Common myeloid progenitor, CD34-positive (primary cell): ENCODE measurements around the gene RUSF1.

Experiments
- CTCF ChIA-PET: fragments of 350-600 bp; sonication (Branson Sonifier 250); formaldehyde crosslinking; loops from one replicate; lab custom pipeline; 2021; ENCODE audit warnings: antibody characterized with exemption; lab: Charles Lee
- POLR2A ChIA-PET: fragments of 350-600 bp; sonication (Branson Sonifier 250); formaldehyde crosslinking; loops from one replicate; lab custom pipeline; 2021; ENCODE audit warnings: antibody characterized with exemption; lab: Charles Lee
- DNase-seq, 3 donors: peaks; one replicate each; pipeline versions ENCODE4 v3.0.0 to v3.0.0-alpha.2; 2013
- H3K27ac ChIP-seq, 2 experiments: 1 replicate in 1 of 2; 2 replicates in 1 of 2; pipeline ENCODE4 v1.7.0; 2013; ENCODE audit warnings: inconsistent platforms in 2 of 2, low read length in 2 of 2, mild to moderate bottlenecking in 2 of 2, low read depth in 1 of 2, moderate library complexity in 1 of 2; ENCODE audit not compliant: severe bottlenecking in 2 of 2, insufficient read depth in 1 of 2, poor library complexity in 1 of 2
- H3K27me3 ChIP-seq, 5 experiments: replicated peaks in 2 of 5; 1 replicate in 3 of 5; 2 replicates in 2 of 5; pipeline versions ENCODE4 v1.6.1 to v1.7.0; 2013; ENCODE audit warnings: low read length in 4 of 5, mild to moderate bottlenecking in 2 of 5, moderate library complexity in 2 of 5, inconsistent platforms in 1 of 5; ENCODE audit not compliant: insufficient read depth in 5 of 5, control insufficient read depth in 4 of 5
- H3K36me3 ChIP-seq, 4 experiments: 1 replicate in 2 of 4; 2 replicates in 2 of 4; pipeline versions ENCODE4 v1.6.1 to v1.7.0; 2013; ENCODE audit warnings: low read length in 3 of 4, control low read depth in 1 of 4, mild to moderate bottlenecking in 1 of 4; ENCODE audit not compliant: control insufficient read depth in 4 of 4, insufficient read depth in 4 of 4
- H3K4me1 ChIP-seq, 4 experiments: 1 replicate in 3 of 4; 2 replicates in 1 of 4; pipeline versions ENCODE4 v1.6.1 to v1.7.1; 2013; ENCODE audit warnings: low read length in 3 of 4, mild to moderate bottlenecking in 3 of 4, control low read depth in 1 of 4, inconsistent platforms in 1 of 4, moderate library complexity in 1 of 4; ENCODE audit not compliant: control insufficient read depth in 4 of 4, insufficient read depth in 4 of 4; ENCODE audit errors: control extremely low read depth in 1 of 4
- H3K4me3 ChIP-seq, 7 experiments: 1 replicate in 4 of 7; 2 replicates in 3 of 7; pipeline versions ENCODE4 v1.5.1 to v1.7.0; 2013; ENCODE audit warnings: mild to moderate bottlenecking in 7 of 7, low read length in 6 of 7, moderate library complexity in 6 of 7, inconsistent platforms in 2 of 7, low read depth in 2 of 7, control low read depth in 1 of 7; ENCODE audit not compliant: insufficient read depth in 4 of 7, control insufficient read depth in 1 of 7; ENCODE audit errors: extremely low read depth in 1 of 7
- H3K9me3 ChIP-seq, 5 experiments: 1 replicate in 4 of 5; 2 replicates in 1 of 5; pipeline versions ENCODE4 v1.6.1 to v1.7.1; 2013; ENCODE audit warnings: low read length in 4 of 5, mild to moderate bottlenecking in 2 of 5, inconsistent platforms in 1 of 5, low read depth in 1 of 5, moderate library complexity in 1 of 5; ENCODE audit not compliant: control insufficient read depth in 4 of 5, insufficient read depth in 2 of 5; ENCODE audit errors: control extremely low read depth in 1 of 5
- WGBS: methylation state at CpG from one replicate; pipeline ENCODE4 v1.1.5; 2013; ENCODE audit not compliant: insufficient coverage; 5-methylcytosine and 5-hydroxymethylcytosine counted together

The RUSF1 gene

GRCh38 chr16:31474173-31474714 is 33.9 kb downstream of the RUSF1 start:
- Histone ChIP-seq H3K4me1 (peaks cover 3 to 47% (median 35%) of the 10 kb centered on the region in 4 experiments), H3K36me3 (peaks cover 0 to 12% (median 0%) of the 10 kb centered on the region in 4 experiments), H3K9me3 (no peaks in the 10 kb centered on the region), H3K27ac (no peak overlapping the region), H3K4me3 (no peak overlapping the region), H3K27me3 (no peaks in the 10 kb centered on the region)
- ChIA-PET POLR2A (no interaction called here), CTCF (interaction anchor here (0.7 to 2.7 kb wide), 4 partner anchors 14 to 397 kb away, joined by 3 to 28 read pairs (median 3); partner anchors contain the start of gene ARMC5)
- 97% methylated on average over 9 of the region's 12 CpGs for WGBS
- DNase-seq = no peak

GRCh38 chr16:31473264-31473984 is 34.8 kb downstream of the RUSF1 start:
- H3K27ac ChIP-seq = no peak overlapping the region
- peaks cover 0 to 12% (median 0%) of the 10 kb centered on the region in 4 experiments for H3K36me3 ChIP-seq
- no peaks in the 10 kb centered on the region for H3K9me3 ChIP-seq
- no peaks in the 10 kb centered on the region for H3K27me3 ChIP-seq
- ChIA-PET CTCF (interaction anchor here (1.0 kb wide), 1 partner anchor 62 kb away, joined by 3 read pairs; no protein-coding TSS in a partner anchor), POLR2A (no interaction called here)
- no peak overlapping the region for H3K4me3 ChIP-seq
- DNase-seq = no peak
- WGBS = 97% methylated on average over 11 of the region's 17 CpGs
- peaks cover 5 to 51% (median 35%) of the 10 kb centered on the region in 4 experiments for H3K4me1 ChIP-seq

DNA sequence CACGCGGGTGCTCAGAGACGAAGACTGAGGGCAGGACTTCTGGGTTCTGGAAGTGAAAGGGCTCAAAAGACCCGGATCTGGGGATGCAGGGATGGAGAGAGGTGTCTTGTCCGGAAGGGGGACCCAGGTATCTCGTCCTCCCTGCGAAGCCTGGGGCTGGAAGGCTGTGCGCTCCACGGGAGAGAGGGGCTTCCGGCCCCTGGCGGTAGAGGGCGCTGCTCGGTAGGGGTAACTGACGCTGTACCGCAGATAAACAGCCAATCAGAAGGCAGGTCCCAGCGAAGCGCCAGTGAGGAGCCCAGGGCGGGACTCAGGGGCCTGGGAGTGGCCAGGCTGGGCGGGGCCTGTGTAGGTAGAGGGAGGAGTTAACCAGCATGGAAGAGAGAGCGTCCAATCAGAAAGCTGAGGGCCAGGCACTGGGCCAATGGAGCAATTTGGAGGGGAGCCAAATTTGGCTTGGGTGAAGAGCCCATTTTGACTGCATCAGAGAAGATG is 35.4 kb downstream of the RUSF1 start:
- 53% methylated on average over 17 of the region's 20 CpGs for WGBS
- Histone ChIP-seq H3K36me3 (peaks cover 0 to 12% (median 0%) of the 10 kb centered on the region in 4 experiments), H3K9me3 (no peaks in the 10 kb centered on the region), H3K4me3 (peak overlapping the region in 5 of 7 experiments; percentile 46 to 76 (median 68)), H3K27me3 (no peaks in the 10 kb centered on the region), H3K4me1 (peaks cover 8 to 55% (median 33%) of the 10 kb centered on the region in 4 experiments), H3K27ac (no peak overlapping the region)
- POLR2A ChIA-PET = no interaction called here
- peak; percentile 83 to 95 (median 95) for DNase-seq
- CTCF ChIA-PET = interaction anchor here (1.0 kb wide), 1 partner anchor 62 kb away, joined by 3 read pairs; no protein-coding TSS in a partner anchor

DNA sequence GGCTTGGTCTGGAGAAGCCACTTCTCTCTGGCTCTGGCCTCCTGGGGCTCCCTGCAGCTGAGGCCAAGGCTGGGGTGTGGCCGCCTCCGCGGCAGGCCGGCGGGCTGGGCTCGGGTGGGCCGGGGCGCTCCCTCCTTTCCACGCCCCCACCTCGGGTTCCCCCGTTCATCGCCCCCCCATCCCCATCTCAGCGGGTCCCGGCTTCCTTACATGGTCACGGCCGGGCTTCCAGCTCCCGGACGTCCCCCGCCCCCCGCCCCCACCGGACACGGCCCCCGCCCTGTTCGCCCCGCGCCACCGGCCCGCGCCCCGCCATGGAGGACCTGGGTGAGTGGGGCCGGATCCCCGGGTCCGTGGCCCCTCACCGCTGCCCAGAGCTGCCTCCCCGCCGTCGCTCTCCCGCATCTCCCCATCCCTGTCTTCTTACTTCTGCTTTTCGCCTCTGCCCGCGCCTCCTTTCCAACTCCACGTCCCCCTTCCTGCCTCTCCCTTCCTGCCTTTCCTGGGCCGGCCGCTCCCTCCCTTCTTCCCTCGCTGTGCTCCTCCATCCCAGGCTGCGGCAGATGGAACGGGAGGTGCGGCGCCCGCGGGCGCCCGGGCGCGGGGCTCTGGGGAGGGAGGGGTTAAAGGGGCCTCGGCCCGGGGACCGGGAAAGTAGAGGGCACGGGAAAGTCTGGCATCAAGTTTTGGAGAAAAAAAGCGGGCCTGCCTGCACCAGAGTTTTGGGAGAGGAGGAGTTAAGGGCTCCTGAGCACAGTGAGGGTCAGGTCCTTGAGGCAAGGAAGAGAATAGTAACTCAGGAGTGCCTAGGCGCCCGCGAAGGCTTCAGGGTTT is 36.1 kb downstream of the RUSF1 start, which contains the start of gene TGFB1I1:
Gene TGFB1I1 (plus strand): TSS at position 278 of the 834 bp plus-strand sequence. CDS start 37 bp downstream, at position 315.
- Histone ChIP-seq H3K27me3 (no peaks in the 10 kb centered on the region), H3K9me3 (no peaks in the 10 kb centered on the region), H3K27ac (no peak within 1 kb of the TSS), H3K4me3 (peak within 1 kb of the TSS; percentile 35 to 76 (median 56)), H3K36me3 (peaks cover 0 to 12% (median 2%) of the 10 kb centered on the region in 4 experiments), H3K4me1 (peaks cover 10 to 55% (median 33%) of the 10 kb centered on the region in 4 experiments)
- peak in 2 of 3 donors; percentile 35 to 69 for DNase-seq
- CTCF ChIA-PET = interaction anchor here (0.6 to 1.0 kb wide), 5 partner anchors 14 to 397 kb away, joined by 3 to 4 read pairs (median 3); no protein-coding TSS in a partner anchor
- POLR2A ChIA-PET = no interaction called here
- 3% methylated on average over 39 of the region's 63 CpGs for WGBS

GRCh38 chr16:31471241-31471874 is 36.8 kb downstream of the RUSF1 start:
- Histone ChIP-seq H3K36me3 (peaks cover 0 to 12% (median 6%) of the 10 kb centered on the region in 4 experiments), H3K4me1 (peaks cover 13 to 56% (median 35%) of the 10 kb centered on the region in 4 experiments), H3K27me3 (no peaks in the 10 kb centered on the region), H3K27ac (no peak overlapping the region), H3K4me3 (peak overlapping the region in 5 of 7 experiments; percentile 35 to 76 (median 68)), H3K9me3 (no peaks in the 10 kb centered on the region)
- WGBS = 46% methylated on average over 11 of the region's 15 CpGs
- no peak for DNase-seq
- ChIA-PET CTCF (interaction anchor here (0.6 to 1.6 kb wide), 5 partner anchors 10 to 398 kb away, joined by 3 to 5 read pairs (median 3); no protein-coding TSS in a partner anchor), POLR2A (no interaction called here)

- H3K4me3 ChIP-seq = no peak overlapping the region
- DNase-seq = no peak
- ChIA-PET CTCF (interaction anchor here (1.6 kb wide), 1 partner anchor 10 kb away, joined by 5 read pairs; no protein-coding TSS in a partner anchor), POLR2A (no interaction called here)
- no peaks in the 10 kb centered on the region for H3K27me3 ChIP-seq
- no peak overlapping the region for H3K27ac ChIP-seq
- H3K36me3 ChIP-seq = peaks cover 0 to 19% (median 10%) of the 10 kb centered on the region in 4 experiments
- WGBS = 88% methylated on average over 1 of the region's 3 CpGs
- H3K9me3 ChIP-seq = no peaks in the 10 kb centered on the region
- peaks cover 13 to 56% (median 34%) of the 10 kb centered on the region in 4 experiments for H3K4me1 ChIP-seq
Observed at GRCh38 chr16:31470615-31471014, 37.6 kb downstream of the RUSF1 start.
